Transverse colon (tissue), 4 donors: ENCODE results near the gene KCNQ1OT1. TPM values are rescaled to one million over a fixed set of nuclear protein-coding genes. Genes with fewer than 3 reads are reported as not detected.

ENCODE experiments used
- DNase-seq: peaks from one replicate; pipeline ENCODE4 v3.0.0-alpha.2; 2019
- H3K27ac ChIP-seq, 4 donors: fragments of 200-600 bp; sonication (generic); 2 replicates each; pipeline ENCODE4 v1.5.1; 2016 to 2018; ENCODE audit warnings: inconsistent platforms in 4 of 4
- H3K27me3 ChIP-seq: fragments of 200-600 bp; sonication (generic); 2 replicates; pipeline ENCODE4 v1.5.1; 2017; ENCODE audit warnings: inconsistent platforms
- H3K36me3 ChIP-seq, 4 donors: fragments of 200-600 bp; sonication (generic); 2 replicates each; pipeline ENCODE4 v1.5.1; 2017 to 2019; ENCODE audit warnings: inconsistent platforms in 4 of 4
- H3K4me1 ChIP-seq, 4 donors: fragments of 200-600 bp; sonication (generic); 2 replicates each; pipeline ENCODE4 v1.5.1; 2017 to 2020; ENCODE audit warnings: inconsistent platforms in 4 of 4
- H3K4me3 ChIP-seq, 4 donors: fragments of 200-600 bp; sonication (generic); 1 replicate in 1 of 4; 2 replicates in 3 of 4; pipeline versions ENCODE4 v1.5.1 to v1.6.1; 2017 to 2019; ENCODE audit warnings: inconsistent platforms in 4 of 4
- H3K9me3 ChIP-seq, 2 donors: fragments of 200-600 bp; sonication (generic); 2 replicates each; pipeline ENCODE4 v1.5.1; 2017 to 2019; ENCODE audit warnings: inconsistent platforms in 2 of 2
- CTCF ChIP-seq, 5 experiments: fragments of 200-600 bp in 3 of 5; fragments of 450-650 bp in 2 of 5; sonication (generic) in 3 of 5; IDR thresholded peaks; 1 replicate in 2 of 5; 2 replicates in 3 of 5; pipeline ENCODE4 v1.5.1; 2016 to 2017; ENCODE audit warnings: antibody characterized with exemption in 5 of 5, inconsistent platforms in 3 of 5, mild to moderate bottlenecking in 2 of 5, moderate library complexity in 1 of 5
- EP300 ChIP-seq: sonication (generic); formaldehyde crosslinking; IDR thresholded peaks from one replicate; pipeline ENCODE4 v1.6.1; 2017; ENCODE audit warnings: antibody characterized with exemption, low read depth
- POLR2A ChIP-seq: fragments of 450-650 bp; IDR thresholded peaks from one replicate; pipeline ENCODE4 v1.6.1; 2016; ENCODE audit warnings: antibody characterized with exemption, mild to moderate bottlenecking, moderate library complexity
- POLR2AphosphoS5 ChIP-seq, 3 donors: sonication (generic); formaldehyde crosslinking; IDR thresholded peaks; one replicate each; pipeline ENCODE4 v1.6.1; 2016; ENCODE audit warnings: antibody characterized with exemption in 3 of 3
- WGBS, 2 donors: methylation state at CpG; one replicate each; pipeline ENCODE4 v1.1.5; 2018; ENCODE audit warnings: low coverage in 1 of 2; 5-methylcytosine and 5-hydroxymethylcytosine counted together
- in situ Hi-C, 4 donors: fragments of 200-750 bp; cut with MboI; loops; one replicate each; pipeline versions ENCODE4 v1.15.0 to v1.15.1; 2017; ENCODE audit warnings: low sequenced_read_pairs in 3 of 4, low pct_ligation_motif_present in 1 of 4, low pct_unique_long_range_greater_than_20kb in 1 of 4
- intact Hi-C: fragments of 100-400 bp; cut with DNase I; formaldehyde crosslinking; loops from one replicate; pipeline ENCODE4 v1.15.1; 2023; ENCODE audit warnings: low total_unique reads
- total RNA-seq, 4 donors: library from RNA; depleted of rRNA; stranded (reverse); fragments of >200 nt; gene quantifications; one replicate each; pipeline ENCODE4 v1.1.0, GENCODE V29; 2016

Gene KCNQ1OT1
- total RNA-seq, 4 donors from 2014 or later = 1.5 to 5.0 (median 1.9) TPM

- Histone ChIP-seq H3K9me3 (peaks cover under 1% of the 10 kb centered on the region in 2 donors), H3K36me3 (no peaks in the 10 kb centered on the region), H3K4me1 (no peaks in the 10 kb centered on the region), H3K27ac (no peak overlapping the region), H3K4me3 (no peak overlapping the region), H3K27me3 (no peaks in the 10 kb centered on the region)
- intact Hi-C loops = no loop called here
- no peak for DNase-seq
- in situ Hi-C loops = no loop called here
- no peak for TF ChIP-seq EP300
- TF ChIP-seq CTCF (IDR thresholded peaks at IDR 0.05) = no peak
- TF ChIP-seq POLR2AphosphoS5 (IDR thresholded peaks at IDR 0.05) = no peak
- no peak for TF ChIP-seq POLR2A
- WGBS, 2 donors = 90% methylated on average over 11 of the region's 11 CpGs; no CpG with 5 or more reads in 1 of the 2 donors
Measured at GRCh38 chr11:2665526-2666400, 34.0 kb downstream of the KCNQ1OT1 start.

DNA sequence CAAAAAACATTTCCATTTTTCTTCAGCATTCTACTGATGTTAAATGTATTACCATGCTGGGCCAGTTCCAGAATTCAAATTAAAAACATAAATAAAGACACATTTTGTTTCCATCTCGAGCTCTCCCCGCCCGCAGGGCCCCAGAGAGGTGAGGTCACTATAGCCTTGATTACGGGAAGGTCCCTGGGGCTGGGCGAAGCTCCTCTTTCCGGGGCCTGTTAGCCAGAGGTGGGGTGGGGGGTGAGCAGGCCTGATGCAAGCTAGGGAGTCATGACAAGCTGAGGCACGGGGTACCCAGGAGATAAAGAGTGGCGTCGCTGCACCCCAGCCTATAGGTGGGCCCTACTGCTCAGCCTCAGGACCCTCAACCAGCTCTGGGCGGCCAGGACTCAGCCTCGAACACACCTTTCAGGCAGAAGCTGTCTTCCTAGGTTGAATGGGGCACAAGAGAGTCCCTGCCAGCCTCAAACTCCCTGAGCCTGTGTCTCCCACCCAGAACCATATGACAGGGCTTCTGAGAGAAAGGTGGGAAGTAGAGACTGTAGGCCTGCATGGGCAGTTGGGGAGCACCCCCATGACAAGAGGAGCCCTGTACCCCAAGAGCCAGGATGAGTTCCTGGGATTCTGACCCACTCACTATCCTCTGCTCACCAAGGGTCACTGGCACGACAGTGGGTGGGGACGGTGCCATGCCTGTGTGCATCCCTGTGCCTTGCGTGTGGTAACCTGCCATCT, 34.8 kb downstream of the KCNQ1OT1 start:
- H3K9me3 ChIP-seq = peaks cover 6 to 8% of the 10 kb centered on the region in 2 donors
- no peaks in the 10 kb centered on the region for H3K27me3 ChIP-seq
- intact Hi-C loops (no loop called here), in situ Hi-C loops (no loop called here)
- H3K4me3 ChIP-seq = no peak overlapping the region
- H3K4me1 ChIP-seq = no peaks in the 10 kb centered on the region
- H3K27ac ChIP-seq = no peak overlapping the region
- TF ChIP-seq POLR2AphosphoS5 (IDR thresholded peaks at IDR 0.05) = no peak
- TF ChIP-seq CTCF (IDR thresholded peaks at IDR 0.05) = no peak
- TF ChIP-seq POLR2A = no peak
- TF ChIP-seq EP300 = no peak
- 90 to 95% methylated on average over 2 to 14 of the region's 14 CpGs for WGBS, 2 donors
- DNase-seq = no peak
- H3K36me3 ChIP-seq = peaks cover 0 to 3% (median 0%) of the 10 kb centered on the region in 4 donors

GRCh38 chr11:2664376-2664775, 35.4 kb downstream of the KCNQ1OT1 start:
- TF ChIP-seq POLR2A (no peak), EP300 (no peak), CTCF (IDR thresholded peaks at IDR 0.05) (no peak), POLR2AphosphoS5 (IDR thresholded peaks at IDR 0.05) (no peak)
- no peaks in the 10 kb centered on the region for H3K27me3 ChIP-seq
- no peaks in the 10 kb centered on the region for H3K4me1 ChIP-seq
- in situ Hi-C loops = no loop called here
- DNase-seq = no peak
- H3K36me3 ChIP-seq = peaks cover 0 to 3% (median 0%) of the 10 kb centered on the region in 4 donors
- no peak overlapping the region for H3K4me3 ChIP-seq
- H3K27ac ChIP-seq = no peak overlapping the region
- WGBS, 2 donors = 86% methylated on average over 9 of the region's 9 CpGs; no CpG with 5 or more reads in 1 of the 2 donors
- peaks cover 6 to 13% of the 10 kb centered on the region in 2 donors for H3K9me3 ChIP-seq
- intact Hi-C loops = no loop called here

DNA sequence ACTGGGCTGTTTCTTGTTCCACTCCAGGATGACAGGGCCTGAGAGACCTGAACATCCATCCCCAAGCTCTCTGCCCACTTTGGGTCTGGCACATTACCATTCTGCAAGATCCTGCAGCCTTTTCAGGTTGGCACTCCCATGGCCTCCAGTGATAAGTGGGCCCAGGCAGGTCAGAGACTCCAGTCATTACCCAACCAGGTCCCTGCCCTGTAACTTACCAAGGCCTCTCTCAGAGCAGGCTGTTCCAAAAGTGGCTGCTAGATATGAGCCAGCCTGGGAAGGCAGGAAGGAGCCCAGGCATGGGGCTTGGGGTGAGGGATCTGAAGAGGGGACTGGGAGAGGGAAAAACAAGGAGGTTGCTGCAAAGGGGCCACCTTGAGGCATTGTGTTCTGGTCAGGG, 35.9 kb downstream of the KCNQ1OT1 start:
- Histone ChIP-seq H3K4me1 (no peaks in the 10 kb centered on the region), H3K27ac (no peak overlapping the region), H3K27me3 (no peaks in the 10 kb centered on the region), H3K36me3 (peaks cover 0 to 3% (median 0%) of the 10 kb centered on the region in 4 donors), H3K9me3 (peaks cover 6 to 13% of the 10 kb centered on the region in 2 donors), H3K4me3 (no peak overlapping the region)
- no peak for DNase-seq
- TF ChIP-seq POLR2AphosphoS5 (IDR thresholded peaks at IDR 0.05) (no peak), CTCF (IDR thresholded peaks at IDR 0.05) (no peak), POLR2A (no peak), EP300 (no peak)
- in situ Hi-C loops = no loop called here
- intact Hi-C loops = no loop called here
